Body of pancreas (tissue), 4 donors: ENCODE measurements around the gene TCF3. TPM values are rescaled to one million over a fixed set of nuclear protein-coding genes. Genes with fewer than 3 reads are reported as not detected.

Source experiments
- ATAC-seq: fragments of 150-250 bp; one replicate; pipeline ENCODE4 v1.9.1; 2016
- DNase-seq, 4 donors: peaks; one replicate each; pipeline ENCODE4 v3.0.0-alpha.2; 2019
- H3K27ac ChIP-seq, 4 donors: fragments of 200-600 bp; sonication (generic); 1 replicate in 3 of 4; 2 replicates in 1 of 4; pipeline versions ENCODE4 v1.5.1 to v1.6.1; 2016 to 2019; ENCODE audit warnings: mild to moderate bottlenecking in 1 of 4, mixed read lengths in 1 of 4, moderate library complexity in 1 of 4
- H3K27me3 ChIP-seq, 2 donors: fragments of 200-600 bp; sonication (generic); one replicate each; pipeline ENCODE4 v1.6.0; 2016; ENCODE audit warnings: mild to moderate bottlenecking in 1 of 2
- H3K36me3 ChIP-seq, 2 donors: fragments of 200-600 bp; sonication (generic); replicated peaks in 1 of 2; 2 replicates each; pipeline ENCODE4 v1.5.1; 2016; ENCODE audit warnings: low read depth in 2 of 2; ENCODE audit not compliant: insufficient read depth in 1 of 2
- H3K4me1 ChIP-seq: fragments of 200-600 bp; sonication (generic); one replicate; pipeline ENCODE4 v1.6.0; 2016
- H3K4me3 ChIP-seq, 2 donors: fragments of 200-600 bp; sonication (generic); 1 replicate in 1 of 2; 2 replicates in 1 of 2; pipeline ENCODE4 v1.5.1; 2016 to 2019
- H3K9me3 ChIP-seq, 3 donors: fragments of 200-600 bp; sonication (generic); 1 replicate in 2 of 3; 2 replicates in 1 of 3; pipeline ENCODE4 v1.5.1; 2016
- CTCF ChIP-seq, 7 experiments: fragments of 450-650 bp in 4 of 7; fragments of 200-600 bp in 3 of 7; sonication (generic) in 3 of 7; IDR thresholded peaks; one replicate each; pipeline ENCODE4 v1.5.1; 2016 to 2019; ENCODE audit warnings: antibody characterized with exemption in 7 of 7
- POLR2A ChIP-seq, 3 donors: fragments of 450-650 bp; IDR thresholded peaks; one replicate each; pipeline ENCODE4 v1.6.1; 2016; ENCODE audit warnings: antibody characterized with exemption in 3 of 3, mild to moderate bottlenecking in 2 of 3
- WGBS, 2 donors: methylation state at CpG; one replicate each; pipeline ENCODE4 v1.1.5; 2017; 5-methylcytosine and 5-hydroxymethylcytosine counted together
- intact Hi-C: fragments of 100-400 bp; cut with DNase I; formaldehyde crosslinking; loops from one replicate; pipeline ENCODE4 v1.15.1; 2023
- total RNA-seq, 2 donors: library from RNA; depleted of rRNA; stranded (reverse); fragments of >200 nt; gene quantifications; one replicate each; pipeline ENCODE4 v1.1.0, GENCODE V29; 2016

Gene TCF3
- total RNA-seq, 2 donors from 2014 or later, result 23.7 to 25.4 TPM

GRCh38 chr19:1585243-1585580, 67.2 kb downstream of the TCF3 start:
- Histone ChIP-seq H3K9me3 (no peaks in the 10 kb centered on the region), H3K4me3 (no peak overlapping the region), H3K27me3 (no peaks in the 10 kb centered on the region), H3K4me1 (peaks cover 5% of the 10 kb centered on the region), H3K36me3 (peaks cover 5 to 9% of the 10 kb centered on the region in 2 donors), H3K27ac (no peak overlapping the region)
- no peak for TF ChIP-seq CTCF (IDR thresholded peaks at IDR 0.05)
- ATAC-seq (no peak), DNase-seq (peak in 1 of 4 donors; percentile 11)
- intact Hi-C loops, result no loop called here
- WGBS, 2 donors, result 93 to 94% methylated on average over 6 to 8 of the region's 13 CpGs

DNA sequence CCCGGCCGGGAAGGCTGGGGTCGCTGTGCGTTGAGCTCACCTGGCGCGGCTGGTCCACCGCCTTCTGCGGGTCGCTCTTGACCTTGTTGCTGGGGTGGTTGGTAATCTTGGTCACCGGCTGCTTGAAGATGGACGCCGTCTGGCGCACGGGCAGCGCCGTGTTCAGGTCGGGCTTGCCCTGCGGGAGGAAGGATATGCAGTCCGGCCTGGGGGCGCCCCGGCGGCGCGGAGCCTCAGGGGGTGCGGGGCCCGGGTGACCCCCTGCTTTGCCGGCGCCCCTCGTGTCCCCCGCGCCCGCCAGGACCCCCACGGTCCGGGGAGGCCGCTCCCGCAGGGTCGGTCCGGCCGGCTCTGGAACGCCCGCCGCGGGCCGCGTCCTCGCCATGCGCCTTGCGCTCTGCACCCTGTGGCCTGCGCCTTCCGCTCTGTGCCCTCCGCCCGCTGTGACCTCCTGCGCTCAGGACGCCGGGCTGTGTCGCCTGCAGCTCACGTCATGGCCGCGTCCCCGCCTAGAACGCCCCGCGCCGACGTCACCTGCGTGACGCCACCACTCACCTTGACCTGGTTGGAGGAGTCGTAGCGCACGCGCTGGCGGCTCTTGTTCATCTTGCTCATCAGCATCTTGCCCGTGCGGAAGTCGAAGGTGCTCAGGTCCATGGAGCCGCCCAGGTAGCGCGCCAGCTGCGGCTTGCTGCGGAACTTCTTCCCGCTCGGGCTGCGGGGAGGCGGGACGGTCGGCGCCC, 67.7 kb downstream of the TCF3 start:
- H3K36me3 ChIP-seq, result peaks cover 8 to 12% of the 10 kb centered on the region in 2 donors
- TF ChIP-seq POLR2A (IDR thresholded peaks at IDR 0.05) (no peak), CTCF (IDR thresholded peaks at IDR 0.05) (no peak)
- no peaks in the 10 kb centered on the region for H3K27me3 ChIP-seq
- H3K27ac ChIP-seq, result no peak overlapping the region
- DNase-seq (peak in 1 of 4 donors; percentile 11), ATAC-seq (no peak)
- no peaks in the 10 kb centered on the region for H3K4me1 ChIP-seq
- WGBS, 2 donors, result 89 to 91% methylated on average over 43 to 63 of the region's 87 CpGs
- H3K4me3 ChIP-seq, result no peak overlapping the region
- H3K9me3 ChIP-seq, result no peaks in the 10 kb centered on the region
- intact Hi-C loops, result no loop called here

DNA sequence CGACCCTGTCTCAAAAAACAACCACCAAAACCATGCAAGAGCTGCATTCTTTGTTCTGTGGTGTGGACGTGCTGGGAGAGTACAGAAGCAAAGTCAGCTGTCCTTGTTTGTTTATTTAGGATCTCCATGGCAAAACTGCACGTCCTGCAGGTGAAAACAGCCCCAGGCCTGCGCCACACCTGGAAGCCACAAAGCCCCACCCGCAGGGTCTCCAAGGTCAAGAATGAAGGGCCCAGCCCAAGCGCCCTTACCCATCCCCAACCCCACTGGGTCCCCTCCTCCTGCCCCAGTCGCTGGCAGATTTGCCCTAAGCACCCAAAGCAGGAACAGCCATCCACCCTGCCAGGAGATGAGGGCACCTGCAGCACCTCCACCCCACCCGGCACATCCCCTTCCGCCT, 70.2 kb downstream of the TCF3 start:
- 73% methylated on average over 9 of the region's 9 CpGs; no CpG with 5 or more reads in 1 of the 2 donors for WGBS, 2 donors
- intact Hi-C loops, result no loop called here

DNA sequence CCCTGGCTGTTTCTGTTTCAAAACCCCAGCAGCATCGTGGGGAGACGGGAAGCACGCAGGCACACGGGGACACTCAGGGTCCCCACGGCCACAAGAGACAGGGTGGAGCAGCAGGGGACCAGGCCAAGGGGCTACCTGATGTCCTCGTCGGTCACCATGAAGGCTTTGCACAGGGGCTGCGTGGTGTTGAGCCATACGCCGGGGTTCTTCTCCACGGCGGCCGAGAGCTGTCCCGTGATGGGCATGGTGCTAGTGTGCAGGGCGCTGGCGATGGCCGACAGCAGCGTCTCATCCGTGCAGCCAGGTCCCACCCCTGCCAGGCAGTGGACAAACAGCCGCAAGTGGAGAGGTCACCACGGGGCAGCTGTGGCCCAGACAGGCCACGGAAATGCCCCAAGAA, 71.5 kb downstream of the TCF3 start:
- intact Hi-C loops, result no loop called here
- H3K27ac ChIP-seq, result no peak overlapping the region
- 93 to 94% methylated on average over 13 to 22 of the region's 22 CpGs for WGBS, 2 donors
- H3K36me3 ChIP-seq, result peaks cover 8 to 12% of the 10 kb centered on the region in 2 donors
- H3K4me3 ChIP-seq, result no peak overlapping the region
- no peaks in the 10 kb centered on the region for H3K27me3 ChIP-seq
- TF ChIP-seq POLR2A (IDR thresholded peaks at IDR 0.05) (no peak), CTCF (IDR thresholded peaks at IDR 0.05) (no peak)
- no peaks in the 10 kb centered on the region for H3K9me3 ChIP-seq
- DNase-seq (no peak), ATAC-seq (no peak)
- no peaks in the 10 kb centered on the region for H3K4me1 ChIP-seq

More for the DNA sequence above, 70.2 kb downstream of the TCF3 start:
- Histone ChIP-seq H3K27me3 (no peaks in the 10 kb centered on the region), H3K4me1 (no peaks in the 10 kb centered on the region), H3K27ac (no peak overlapping the region), H3K9me3 (no peaks in the 10 kb centered on the region), H3K4me3 (no peak overlapping the region), H3K36me3 (peaks cover 8 to 12% of the 10 kb centered on the region in 2 donors)
- TF ChIP-seq POLR2A (IDR thresholded peaks at IDR 0.05) (no peak), CTCF (IDR thresholded peaks at IDR 0.05) (no peak)
- ATAC-seq (no peak), DNase-seq (no peak)

DNA sequence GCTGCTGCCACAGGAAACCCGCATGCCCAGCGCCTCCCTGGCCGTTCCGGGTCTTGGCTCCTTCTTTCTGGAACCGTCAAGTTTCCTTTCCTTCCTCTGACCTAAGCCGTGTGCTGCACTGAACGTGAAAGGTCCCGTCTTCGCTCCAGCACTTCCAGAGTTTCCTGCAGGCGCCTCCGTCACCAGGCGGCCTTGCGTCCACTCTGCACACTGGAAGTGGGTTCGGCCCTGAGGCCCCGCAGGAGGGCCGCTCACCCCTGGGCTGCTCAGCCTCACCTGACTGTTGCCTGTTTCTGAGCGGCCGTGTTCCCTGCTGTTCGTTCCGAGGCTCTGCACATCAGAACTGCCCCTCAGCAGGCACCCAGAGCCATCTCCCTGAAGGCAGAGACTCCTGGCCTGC, 72.0 kb downstream of the TCF3 start:
- Histone ChIP-seq H3K4me1 (no peaks in the 10 kb centered on the region), H3K27me3 (no peaks in the 10 kb centered on the region), H3K36me3 (peaks cover 8 to 12% of the 10 kb centered on the region in 2 donors), H3K27ac (no peak overlapping the region), H3K9me3 (no peaks in the 10 kb centered on the region), H3K4me3 (no peak overlapping the region)
- 88 to 94% methylated on average over 13 to 19 of the region's 20 CpGs for WGBS, 2 donors
- TF ChIP-seq POLR2A (IDR thresholded peaks at IDR 0.05) (no peak), CTCF (IDR thresholded peaks at IDR 0.05) (no peak)
- no peak for DNase-seq
- intact Hi-C loops, result no loop called here
- ATAC-seq, result no peak
